GM21529 (cell line): ENCODE data around the gene RNF17.
"Not testable (repeated sequence)": the region's sequence is repeated elsewhere in the genome, so short reads cannot be mapped to it uniquely, and the experiment has no call there.

Experiments
- ATAC-seq: cut with Tn5 transposase; IDR thresholded peaks from one replicate; pipeline ENCODE4 v1.9.1; 2021; ENCODE audit not compliant: unreplicated experiment

Gene RNF17

GRCh38 chr13:24744247-24744646, 19.7 kb upstream of the RNF17 start:
- ATAC-seq: no peak

- ATAC-seq: no peak
These were observed 18.5 kb upstream of the RNF17 start for GRCh38 chr13:24745516-24745860.

GRCh38 chr13:24745861-24746617, 17.9 kb upstream of the RNF17 start:
- no peak for ATAC-seq

GRCh38 chr13:24746618-24747247, 17.2 kb upstream of the RNF17 start:
- no peak for ATAC-seq

- ATAC-seq: no peak
These were observed 16.5 kb upstream of the RNF17 start for GRCh38 chr13:24747248-24748060.

- ATAC-seq: no peak
These were observed 15.9 kb upstream of the RNF17 start for GRCh38 chr13:24748061-24748400.

GRCh38 chr13:24759197-24759596, 4.8 kb upstream of the RNF17 start:
- ATAC-seq: no peak

- ATAC-seq: no peak
These were observed 284 bp downstream of the RNF17 start for GRCh38 chr13:24764276-24764630.

- ATAC-seq: no peak
These were observed 13.2 kb downstream of the RNF17 start for GRCh38 chr13:24777171-24777570.

GRCh38 chr13:24784319-24784718, 20.4 kb downstream of the RNF17 start:
- ATAC-seq: no peak

- ATAC-seq: no peak
These were observed 24.6 kb downstream of the RNF17 start for GRCh38 chr13:24788538-24788937.

- ATAC-seq: no peak
These were observed 38.1 kb downstream of the RNF17 start for GRCh38 chr13:24802074-24802473.

- no peak for ATAC-seq
These were observed 57.2 kb downstream of the RNF17 start for GRCh38 chr13:24821207-24821606.

GRCh38 chr13:24822640-24823039, 58.7 kb downstream of the RNF17 start:
- no peak for ATAC-seq

GRCh38 chr13:24823122-24823710, 59.2 kb downstream of the RNF17 start:
- not testable (repeated sequence) for ATAC-seq

- no peak for ATAC-seq
These were observed 63.8 kb downstream of the RNF17 start for GRCh38 chr13:24827799-24828198.

- no peak for ATAC-seq
These were observed 71.0 kb downstream of the RNF17 start for GRCh38 chr13:24834902-24835510.

GRCh38 chr13:24837528-24837927, 73.6 kb downstream of the RNF17 start:
- ATAC-seq: not testable (repeated sequence)

GRCh38 chr13:24842549-24843274, 78.7 kb downstream of the RNF17 start:
- no peak for ATAC-seq

GRCh38 chr13:24851546-24851945, 87.6 kb downstream of the RNF17 start:
- no peak for ATAC-seq

GRCh38 chr13:24854311-24854710, 90.3 kb downstream of the RNF17 start:
- ATAC-seq: no peak
